GM12801 (cell line): Measurements from ENCODE around the gene CDH15.

Source experiments
- TF ChIP-seq, protein P1 (sequence below): IDR thresholded peaks from one replicate; pipeline ENCODE4 v1.5.1; 2011; ENCODE audit warnings: control low read depth; ENCODE audit not compliant: insufficient read length; ENCODE audit errors: extremely low read depth

Gene CDH15

DNA sequence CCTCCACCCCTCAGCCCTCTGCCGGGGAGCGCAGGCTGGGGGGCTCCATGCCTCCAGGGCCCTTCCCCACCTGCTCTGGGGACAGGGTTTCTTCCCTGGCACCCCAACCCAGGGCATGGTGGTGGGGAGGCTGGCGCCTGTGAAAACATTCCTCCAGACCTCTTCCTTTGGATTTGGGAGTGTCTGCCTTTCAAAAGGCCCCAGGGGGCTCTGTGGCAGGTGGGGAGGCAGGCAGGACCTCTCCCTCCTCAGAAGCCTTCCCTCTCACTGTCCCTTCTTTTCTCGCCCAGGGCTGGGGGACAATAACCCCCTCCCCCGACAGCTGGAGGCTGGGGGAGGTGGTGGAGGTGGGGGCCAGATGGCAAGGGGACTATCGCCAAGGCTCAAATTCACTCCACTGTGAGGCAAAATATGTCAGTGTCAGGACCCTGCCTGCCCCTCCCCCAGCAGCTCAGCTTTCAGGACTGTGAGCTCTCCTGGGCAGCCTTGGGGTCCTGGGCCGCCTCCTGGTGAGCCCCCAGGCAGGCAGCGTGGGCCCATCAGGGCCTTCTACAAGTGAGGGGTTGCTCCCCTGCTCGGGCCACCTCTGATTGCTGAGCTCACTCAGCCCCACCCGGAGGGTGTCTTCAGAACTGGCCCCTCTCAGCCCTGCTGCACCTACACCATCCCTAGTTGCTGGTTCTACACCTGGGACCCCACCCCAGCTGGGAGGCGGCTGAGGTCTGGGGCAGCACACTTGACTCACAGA, 1.8 kb downstream of the CDH15 start:
- TF ChIP-seq, protein P1, sequence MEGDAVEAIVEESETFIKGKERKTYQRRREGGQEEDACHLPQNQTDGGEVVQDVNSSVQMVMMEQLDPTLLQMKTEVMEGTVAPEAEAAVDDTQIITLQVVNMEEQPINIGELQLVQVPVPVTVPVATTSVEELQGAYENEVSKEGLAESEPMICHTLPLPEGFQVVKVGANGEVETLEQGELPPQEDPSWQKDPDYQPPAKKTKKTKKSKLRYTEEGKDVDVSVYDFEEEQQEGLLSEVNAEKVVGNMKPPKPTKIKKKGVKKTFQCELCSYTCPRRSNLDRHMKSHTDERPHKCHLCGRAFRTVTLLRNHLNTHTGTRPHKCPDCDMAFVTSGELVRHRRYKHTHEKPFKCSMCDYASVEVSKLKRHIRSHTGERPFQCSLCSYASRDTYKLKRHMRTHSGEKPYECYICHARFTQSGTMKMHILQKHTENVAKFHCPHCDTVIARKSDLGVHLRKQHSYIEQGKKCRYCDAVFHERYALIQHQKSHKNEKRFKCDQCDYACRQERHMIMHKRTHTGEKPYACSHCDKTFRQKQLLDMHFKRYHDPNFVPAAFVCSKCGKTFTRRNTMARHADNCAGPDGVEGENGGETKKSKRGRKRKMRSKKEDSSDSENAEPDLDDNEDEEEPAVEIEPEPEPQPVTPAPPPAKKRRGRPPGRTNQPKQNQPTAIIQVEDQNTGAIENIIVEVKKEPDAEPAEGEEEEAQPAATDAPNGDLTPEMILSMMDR: no peak

DNA sequence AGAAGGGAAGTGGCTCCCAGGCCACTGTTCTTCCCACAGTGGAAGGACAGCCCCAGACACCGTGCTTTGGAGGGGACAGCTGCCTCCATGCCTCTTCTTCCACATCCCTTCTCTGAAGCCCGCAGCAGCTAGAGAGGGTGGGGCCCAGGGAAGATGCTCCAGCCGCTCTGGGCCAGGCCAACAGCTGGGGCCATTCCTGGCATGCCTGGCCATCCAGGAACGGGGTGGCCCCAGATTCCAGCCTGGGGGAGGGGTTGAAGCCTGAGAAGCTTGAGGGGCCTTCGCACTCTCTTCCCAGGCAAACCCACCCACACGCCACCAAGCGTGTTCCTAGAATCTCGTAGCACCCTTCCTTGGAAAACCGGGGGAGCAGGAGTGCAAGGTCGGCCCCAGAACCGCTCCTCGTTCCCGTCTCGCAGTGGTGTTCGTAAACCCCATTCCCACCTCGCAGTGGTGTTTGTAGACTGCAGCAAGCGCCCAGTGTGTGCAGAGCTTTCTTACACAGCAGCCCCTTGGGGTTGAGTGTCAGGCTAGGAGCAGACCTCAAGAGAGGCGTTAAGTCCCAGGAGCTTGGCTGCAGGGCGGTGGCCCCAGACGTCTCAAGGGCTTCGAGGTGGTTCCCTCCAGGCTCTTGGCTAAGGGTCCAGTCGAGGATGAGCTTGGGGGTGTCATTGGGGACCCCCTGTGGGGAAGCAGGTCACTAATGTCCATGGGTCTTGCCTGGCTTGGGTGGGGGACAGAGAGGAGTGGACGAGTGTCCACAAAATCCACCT, 2.7 kb downstream of the CDH15 start:
- TF ChIP-seq, protein P1: no peak

DNA sequence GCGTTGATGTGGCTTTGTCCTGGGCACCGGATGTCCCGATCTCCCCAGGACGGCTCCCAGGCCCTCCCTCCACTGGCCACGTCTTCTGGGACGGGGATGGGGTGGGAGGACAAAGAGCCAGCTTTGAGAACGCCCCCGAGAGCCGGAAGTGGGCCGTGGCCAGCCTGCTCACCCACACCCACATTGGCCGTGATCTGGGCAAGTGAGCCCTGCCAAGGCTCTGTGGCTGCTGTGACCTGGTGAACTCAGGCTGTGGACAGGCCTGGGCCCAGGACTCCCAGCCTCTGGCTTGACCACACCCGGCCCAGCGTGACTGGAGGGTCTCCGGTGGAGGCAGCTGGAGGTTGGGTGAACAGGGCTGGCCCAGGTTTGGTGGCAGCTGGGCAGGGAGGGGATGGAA, 3.3 kb downstream of the CDH15 start:
- TF ChIP-seq, protein P1: no peak

DNA sequence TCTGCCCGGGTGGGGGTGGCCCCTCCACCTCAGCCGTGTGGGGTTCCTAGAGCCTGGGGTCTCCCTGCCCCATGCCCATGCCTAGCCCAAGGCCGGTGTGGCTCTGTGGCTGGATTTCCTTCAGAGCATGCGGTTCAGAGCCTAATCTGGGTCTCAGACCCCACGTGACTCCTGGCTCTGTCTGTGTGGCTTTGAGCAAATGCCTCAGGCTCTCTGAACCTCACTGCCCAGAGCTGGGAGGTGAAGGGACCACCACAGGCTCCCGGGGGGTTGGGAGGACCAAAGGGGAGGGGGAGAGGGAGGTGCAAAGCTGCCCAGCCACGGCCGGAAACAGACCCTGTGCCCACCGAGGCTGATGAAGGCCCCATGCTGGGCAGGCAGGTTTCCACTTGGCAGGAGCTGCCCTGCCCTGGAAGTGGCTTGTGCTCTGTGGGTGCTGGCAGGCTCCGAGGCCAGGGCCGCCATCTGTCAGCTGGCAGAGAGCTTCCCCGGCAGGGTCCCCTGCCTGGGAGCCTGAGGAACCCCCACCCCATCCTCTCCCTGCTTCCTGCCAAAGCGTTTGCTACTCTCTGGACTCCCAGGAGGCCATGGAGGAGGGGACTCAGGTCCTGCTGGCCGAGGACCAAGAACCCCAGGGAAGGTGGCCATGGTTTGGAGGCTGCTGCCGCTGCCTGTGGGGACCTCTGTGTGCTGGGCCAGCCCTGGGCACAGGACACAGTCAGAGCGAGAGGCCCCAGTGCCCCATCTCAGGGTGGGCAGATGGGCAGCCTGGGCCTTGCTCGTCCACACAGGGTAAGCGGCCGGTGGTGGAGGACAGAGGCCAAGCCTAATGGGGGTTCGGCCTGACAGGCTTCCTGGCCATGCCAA, 4.0 kb downstream of the CDH15 start:
- TF ChIP-seq, protein P1: no peak

DNA sequence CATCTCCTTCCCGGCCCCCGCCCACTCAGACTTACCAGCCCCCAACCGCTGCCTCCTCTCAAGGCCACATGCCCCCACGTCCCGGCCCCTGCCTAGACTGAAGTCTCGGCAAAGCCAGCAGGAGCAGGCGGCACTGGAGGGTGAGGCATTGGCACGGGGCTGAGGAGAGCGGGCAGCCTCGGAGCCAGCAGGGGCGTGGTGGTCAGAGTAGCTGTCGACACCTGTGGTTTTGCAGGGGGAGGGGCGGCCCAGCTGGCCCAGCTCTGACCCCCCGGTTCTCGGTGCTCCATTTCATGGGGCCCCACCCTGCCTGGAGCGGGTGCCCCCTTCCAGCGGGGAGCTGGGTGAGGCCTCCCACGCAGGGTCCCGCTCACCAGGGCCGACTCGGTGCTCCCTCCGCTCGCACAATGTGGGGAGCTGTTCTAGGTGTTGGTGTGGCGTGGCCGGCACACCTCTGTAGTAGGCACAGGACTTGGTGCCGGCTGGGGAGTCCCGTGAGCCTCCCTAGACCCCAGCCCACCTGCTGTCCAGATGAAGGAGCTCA, 4.7 kb downstream of the CDH15 start:
- TF ChIP-seq, protein P1: no peak

DNA sequence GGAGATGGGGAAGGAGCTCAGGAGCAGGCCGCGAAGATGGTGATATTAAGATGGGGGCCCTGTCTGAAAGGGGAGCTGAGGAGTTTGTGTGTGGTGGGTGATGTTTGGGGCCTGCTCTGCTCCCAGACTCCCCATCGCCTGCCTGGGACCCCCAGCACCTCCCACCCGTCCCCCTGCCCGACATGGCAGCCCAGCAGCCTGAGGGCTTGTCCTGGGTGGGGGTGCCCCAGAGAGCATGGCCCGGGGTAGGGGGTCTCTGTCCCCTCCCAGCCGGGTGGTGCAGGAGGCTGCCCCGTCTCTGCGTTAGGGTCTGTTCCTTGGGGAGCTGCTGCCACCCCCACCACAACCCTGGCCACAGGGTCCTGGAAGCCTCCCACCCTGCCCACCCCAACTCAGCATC, 5.2 kb downstream of the CDH15 start:
- TF ChIP-seq, protein P1: no peak

DNA sequence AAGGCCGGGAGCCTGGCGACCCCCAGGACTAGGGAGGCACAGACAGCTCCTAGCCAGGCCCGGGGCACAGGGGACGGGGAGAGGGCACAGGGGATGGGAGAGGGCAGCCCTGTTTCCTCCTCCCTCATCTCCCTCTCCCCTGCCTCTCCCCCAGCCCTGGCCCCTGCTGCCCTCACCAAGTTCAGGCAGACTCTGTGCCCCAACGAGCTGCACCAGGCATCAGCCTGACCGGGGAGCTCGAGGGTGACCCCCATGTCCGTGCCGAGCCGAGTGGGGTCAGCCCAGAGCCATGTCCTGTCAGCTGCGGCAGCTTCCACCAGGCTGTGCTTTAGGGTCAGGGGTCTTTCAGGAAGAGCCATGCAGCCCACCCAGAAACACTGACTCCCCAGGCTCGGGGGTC, 6.0 kb downstream of the CDH15 start:
- TF ChIP-seq, protein P1: no peak
